Activated naive CD4-positive, alpha-beta T cell (primary cell): ENCODE results near the gene NAGA.

Source experiments
- DNase-seq, 4 experiments: peaks; one replicate each; lab custom pipeline; 2025; lab: John Stamatoyannopoulos, UW

NAGA gene

GRCh38 chr22:42039271-42039670 is 31.3 kb downstream of the NAGA start:
- no peak for DNase-seq

- no peak for DNase-seq
Measured at GRCh38 chr22:42035256-42035655, 35.4 kb downstream of the NAGA start.

GRCh38 chr22:42033263-42034181 is 37.1 kb downstream of the NAGA start:
- no peak for DNase-seq

GRCh38 chr22:42026705-42027104 is 43.9 kb downstream of the NAGA start:
- DNase-seq: no peak

DNA sequence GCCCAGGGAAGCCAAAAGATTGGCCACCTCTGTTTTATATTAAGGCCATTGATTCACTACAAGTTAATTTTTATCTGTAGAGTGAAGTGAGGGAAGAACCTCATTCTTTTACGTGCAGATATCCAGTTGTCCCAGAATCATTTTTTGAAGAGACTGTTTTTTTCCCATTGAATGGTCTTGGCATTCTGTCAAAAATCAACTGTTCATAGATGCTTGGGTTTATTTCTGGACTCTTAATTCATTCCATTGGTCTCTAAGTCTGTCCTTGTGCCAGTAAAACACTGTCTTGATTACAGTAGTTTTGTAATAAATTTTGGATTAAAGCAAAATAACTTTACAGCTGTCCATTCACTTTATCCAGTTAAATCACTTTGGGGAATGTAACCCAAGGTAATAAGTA is 45.2 kb downstream of the NAGA start:
- DNase-seq: no peak

DNA sequence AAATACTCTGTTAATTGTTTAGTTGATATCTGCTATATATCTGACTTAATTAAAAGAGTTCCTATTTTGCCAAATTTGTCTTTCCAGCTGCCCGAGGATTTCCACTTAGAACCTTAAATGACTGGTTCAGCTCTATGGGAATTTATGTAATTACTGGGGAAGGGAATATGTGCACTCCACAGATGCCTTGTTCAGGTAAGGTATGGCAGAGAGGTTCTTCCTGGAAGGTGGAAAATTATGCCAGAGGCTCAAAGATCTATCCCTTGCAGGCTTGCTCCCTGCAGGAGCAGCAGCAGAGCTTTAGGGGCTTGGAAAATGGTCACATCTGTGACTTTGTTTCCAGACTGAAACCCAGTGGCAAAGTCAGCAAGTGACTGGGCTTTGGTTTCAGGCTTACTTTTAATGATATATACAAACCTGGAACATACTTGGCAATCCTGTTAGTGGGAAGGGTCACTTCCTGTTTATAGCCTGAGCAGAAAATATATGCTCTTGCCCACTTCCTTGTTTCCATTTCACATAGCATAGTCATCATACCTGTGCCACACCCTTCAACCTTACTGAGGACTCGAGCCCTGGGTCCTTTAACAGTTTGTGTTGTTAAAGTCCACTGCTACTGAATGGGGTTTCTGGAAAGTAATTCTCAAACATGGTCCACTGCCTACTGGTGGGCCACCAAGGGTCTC is 48.3 kb downstream of the NAGA start:
- DNase-seq: no peak

DNA sequence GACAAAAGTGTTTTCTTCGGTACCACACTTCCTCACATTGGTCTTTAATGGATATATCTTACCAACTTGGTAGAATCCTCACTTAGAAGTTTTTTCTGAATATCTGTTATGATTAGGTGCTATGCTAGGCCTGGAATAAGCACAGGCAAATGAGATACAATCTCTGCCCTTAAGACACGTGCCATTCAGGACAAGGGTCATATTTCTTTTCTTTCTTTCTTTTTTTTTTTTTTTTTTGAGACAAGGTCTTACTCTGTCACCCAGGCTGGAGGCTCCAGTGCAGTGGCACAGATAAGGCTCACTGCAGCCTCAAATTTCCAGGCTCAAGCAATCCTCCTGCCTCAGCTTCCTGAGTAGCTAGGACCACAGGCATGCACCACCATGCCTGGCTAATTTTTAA is 49.0 kb downstream of the NAGA start:
- no peak for DNase-seq

GRCh38 chr22:42018224-42018623 is 52.4 kb downstream of the NAGA start:
- DNase-seq: no peak

- no peak for DNase-seq
Measured at GRCh38 chr22:42016111-42016510, 54.5 kb downstream of the NAGA start.

DNA sequence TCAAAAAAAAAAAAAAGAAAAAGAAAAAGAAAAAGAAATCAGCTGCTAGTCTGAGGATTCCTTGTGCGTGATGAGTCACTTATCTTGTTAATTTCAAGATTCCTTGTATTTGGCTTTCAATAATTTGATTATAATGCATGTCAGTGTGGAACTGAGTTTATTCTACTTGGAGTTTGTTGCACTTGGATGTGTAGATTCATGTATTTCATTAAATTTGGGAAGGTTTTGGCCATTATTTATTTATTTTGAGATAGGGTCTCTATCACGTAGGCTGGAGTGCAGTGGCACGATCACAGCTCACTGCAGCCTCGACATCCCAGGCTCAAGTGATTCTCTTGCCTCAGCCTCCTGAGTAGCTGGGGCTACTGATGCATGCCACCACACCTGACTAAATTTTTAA is 57.2 kb downstream of the NAGA start:
- no peak for DNase-seq

- no peak for DNase-seq
Measured at GRCh38 chr22:42010778-42011177, 59.8 kb downstream of the NAGA start.
